Ovary (tissue), 3 donors: ENCODE data around the gene GNA12.

ENCODE experiments used
- EP300 ChIP-seq: sonication (generic); formaldehyde crosslinking; IDR thresholded peaks from one replicate; pipeline ENCODE4 v1.6.1; 2017; ENCODE audit warnings: antibody characterized with exemption
- POLR2A ChIP-seq: fragments of 450-650 bp; IDR thresholded peaks from one replicate; pipeline ENCODE4 v1.6.1; 2017; ENCODE audit warnings: antibody characterized with exemption, mild to moderate bottlenecking, moderate library complexity
- TF ChIP-seq, protein P1 (sequence below), 3 donors: fragments of 450-650 bp in 2 of 3; fragments of 200-600 bp in 1 of 3; IDR thresholded peaks; one replicate each; pipeline versions ENCODE4 v1.5.1 to v1.8.0; 2016 to 2022; ENCODE audit warnings: antibody characterized with exemption in 3 of 3, mild to moderate bottlenecking in 1 of 3
- donor health status: DM: no; HTN: no; CAD: no.

DNA sequence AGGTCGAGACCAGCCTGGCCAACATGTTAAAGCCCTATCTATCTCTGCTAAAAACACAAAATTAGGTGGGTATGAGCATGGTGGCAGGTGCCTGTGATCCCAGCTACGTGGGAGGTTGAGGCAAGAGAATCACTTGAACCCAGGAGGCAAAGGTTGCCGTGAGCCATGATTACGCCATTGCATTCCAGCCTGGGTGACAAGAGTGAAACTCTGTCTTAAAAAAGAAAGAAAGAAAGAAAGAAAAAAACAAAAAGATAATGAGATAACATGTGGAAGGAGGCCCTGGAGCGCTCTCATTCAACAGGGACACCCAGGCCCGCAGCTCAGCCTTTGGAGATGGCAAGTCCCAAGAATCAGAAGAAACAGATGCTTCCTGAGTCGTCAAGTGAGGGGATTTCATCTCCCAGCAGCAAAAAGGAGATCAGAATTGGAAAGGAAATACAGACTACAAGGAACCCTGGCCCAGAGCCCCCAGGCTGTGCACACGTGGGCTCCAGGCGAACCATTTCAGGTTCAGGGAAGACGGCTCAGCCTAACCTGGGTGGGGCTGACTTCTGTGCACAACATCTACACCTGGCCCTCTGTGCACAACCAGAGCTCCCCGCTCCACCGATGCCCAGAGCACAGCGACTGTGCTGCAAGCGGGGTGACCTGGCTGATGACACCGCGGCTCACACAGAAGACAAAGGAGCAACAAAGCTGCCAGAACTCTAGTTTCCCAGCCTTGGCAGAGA is 33.3 kb downstream of the GNA12 start:
- TF ChIP-seq, protein P1, sequence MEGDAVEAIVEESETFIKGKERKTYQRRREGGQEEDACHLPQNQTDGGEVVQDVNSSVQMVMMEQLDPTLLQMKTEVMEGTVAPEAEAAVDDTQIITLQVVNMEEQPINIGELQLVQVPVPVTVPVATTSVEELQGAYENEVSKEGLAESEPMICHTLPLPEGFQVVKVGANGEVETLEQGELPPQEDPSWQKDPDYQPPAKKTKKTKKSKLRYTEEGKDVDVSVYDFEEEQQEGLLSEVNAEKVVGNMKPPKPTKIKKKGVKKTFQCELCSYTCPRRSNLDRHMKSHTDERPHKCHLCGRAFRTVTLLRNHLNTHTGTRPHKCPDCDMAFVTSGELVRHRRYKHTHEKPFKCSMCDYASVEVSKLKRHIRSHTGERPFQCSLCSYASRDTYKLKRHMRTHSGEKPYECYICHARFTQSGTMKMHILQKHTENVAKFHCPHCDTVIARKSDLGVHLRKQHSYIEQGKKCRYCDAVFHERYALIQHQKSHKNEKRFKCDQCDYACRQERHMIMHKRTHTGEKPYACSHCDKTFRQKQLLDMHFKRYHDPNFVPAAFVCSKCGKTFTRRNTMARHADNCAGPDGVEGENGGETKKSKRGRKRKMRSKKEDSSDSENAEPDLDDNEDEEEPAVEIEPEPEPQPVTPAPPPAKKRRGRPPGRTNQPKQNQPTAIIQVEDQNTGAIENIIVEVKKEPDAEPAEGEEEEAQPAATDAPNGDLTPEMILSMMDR (IDR thresholded peaks at IDR 0.05) = no peak
- no peak for TF ChIP-seq EP300
- TF ChIP-seq POLR2A = no peak
